PC-9 (cell line): Measurements from ENCODE around the gene GABRG1.

ENCODE experiments used
- CTCF ChIP-seq: fragments of 200-600 bp; sonication (generic); conservative IDR thresholded peaks from 2 replicates; pipeline ENCODE4 v1.6.1; 2017; ENCODE audit warnings: mixed run types, antibody characterized with exemption, mild to moderate bottlenecking, moderate library complexity
- EZH2 ChIP-seq: fragments of 200-600 bp; sonication (generic); IDR thresholded peaks from 2 replicates; pipeline ENCODE4 v1.8.0; 2017; ENCODE audit warnings: antibody characterized with exemption, low read depth

- no peak for TF ChIP-seq CTCF
- TF ChIP-seq EZH2: no peak
These were observed 23.1 kb upstream of the GABRG1 start for GRCh38 chr4:46146993-46147392.
